DMS114 treated with DMSO at 0.1 percent for 48 hours (cell line): ENCODE data around the gene HSF2.
"Not testable (repeated sequence)": the region's sequence is repeated elsewhere in the genome, so short reads cannot be mapped to it uniquely, and the experiment has no call there.

Source experiments
- DNase-seq: peaks from one replicate; lab custom pipeline; 2025; ENCODE audit not compliant: unreplicated experiment; lab: John Stamatoyannopoulos, UW

HSF2 gene

DNA sequence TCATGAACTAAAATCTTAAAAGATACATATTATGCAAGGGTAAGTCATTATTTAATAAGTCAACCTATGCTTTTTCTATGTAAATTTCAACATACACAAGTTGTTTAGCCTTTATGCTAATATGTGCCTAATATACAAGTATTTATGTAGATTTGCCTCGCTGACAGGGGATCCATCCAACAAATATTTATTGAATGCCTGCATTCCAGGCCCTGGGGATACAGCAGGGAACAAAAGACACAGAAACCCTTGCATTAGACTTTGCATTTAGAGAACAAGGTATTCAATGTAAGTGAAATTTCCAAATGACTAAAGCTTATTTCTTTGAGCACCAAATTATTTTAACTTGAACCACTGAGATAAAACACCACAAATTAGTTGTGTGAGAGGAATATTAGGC is 53.1 kb downstream of the HSF2 start:
- no peak for DNase-seq

DNA sequence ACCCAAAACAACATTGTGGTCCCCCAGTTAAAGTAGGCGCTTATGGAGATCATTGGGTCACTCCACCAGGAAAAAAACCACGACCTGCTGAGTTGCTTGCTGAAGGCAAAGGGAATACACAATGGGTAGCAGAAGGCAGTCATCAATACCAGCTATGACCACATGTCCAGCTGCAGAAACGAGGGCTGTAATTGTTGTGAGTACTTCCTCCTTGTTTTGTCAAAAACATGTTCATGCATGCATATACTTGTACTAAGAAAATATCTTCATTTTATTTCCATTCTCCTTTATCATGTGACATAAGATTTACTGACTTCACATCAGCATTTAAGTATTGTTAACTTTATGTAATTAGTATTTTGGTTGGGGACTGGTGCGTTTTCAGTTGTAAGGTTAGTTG is 55.2 kb downstream of the HSF2 start:
- no peak for DNase-seq

DNA sequence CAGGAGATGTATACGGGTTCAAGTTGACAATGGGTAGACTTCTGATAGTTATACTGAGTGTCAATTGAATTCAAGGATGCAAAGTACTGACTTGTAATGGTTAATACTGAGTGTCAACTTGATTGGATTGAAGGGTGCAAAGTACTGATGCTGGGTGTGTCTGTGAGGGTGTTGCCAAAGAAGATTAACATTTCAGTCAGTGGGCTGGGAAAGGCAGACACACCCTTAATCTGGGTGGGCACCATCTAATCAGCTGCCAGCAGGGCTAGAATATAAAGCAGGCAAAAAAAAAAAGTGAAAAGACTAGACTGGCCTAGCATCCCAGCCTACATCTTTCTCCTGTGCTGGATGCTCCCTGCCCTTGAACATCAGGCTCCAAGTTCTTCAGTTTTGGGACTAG is 55.7 kb downstream of the HSF2 start:
- DNase-seq: not testable (repeated sequence)

DNA sequence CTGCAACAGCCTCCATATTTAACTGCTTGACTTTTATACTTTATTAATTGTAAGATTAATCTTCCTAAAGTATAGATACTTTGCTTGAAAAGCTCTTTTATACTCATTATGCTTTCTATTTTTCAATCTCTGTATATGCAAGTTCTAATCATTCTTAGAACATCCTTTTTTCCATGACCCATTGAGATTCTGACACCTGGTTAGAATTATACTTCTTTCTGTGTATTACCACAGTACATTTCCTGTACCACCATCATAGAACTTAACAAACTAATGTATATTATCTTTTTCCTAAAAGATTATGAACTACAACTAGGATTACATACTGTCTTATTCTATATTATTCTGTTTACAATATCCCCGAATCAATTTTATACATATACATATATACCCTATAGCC is 58.6 kb downstream of the HSF2 start:
- DNase-seq: no peak

DNA sequence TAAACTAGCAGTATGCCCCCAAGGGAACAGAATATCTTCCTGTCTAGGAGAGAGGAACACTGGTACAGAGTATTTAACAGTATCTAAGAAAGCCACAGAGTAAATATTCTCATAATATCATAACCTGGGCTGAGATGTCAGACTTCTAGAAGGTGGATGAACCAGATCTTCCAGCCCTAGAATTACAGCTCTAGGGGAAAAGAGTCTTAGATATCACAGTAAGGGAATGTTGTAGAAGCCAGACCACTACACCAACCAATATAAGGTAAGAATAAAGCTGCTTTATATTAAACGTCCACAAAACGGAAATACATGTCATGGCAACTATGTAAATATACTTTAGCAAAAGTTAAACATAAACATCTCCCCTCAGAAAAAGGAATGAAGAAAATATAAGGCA is 59.8 kb downstream of the HSF2 start:
- DNase-seq: no peak

DNA sequence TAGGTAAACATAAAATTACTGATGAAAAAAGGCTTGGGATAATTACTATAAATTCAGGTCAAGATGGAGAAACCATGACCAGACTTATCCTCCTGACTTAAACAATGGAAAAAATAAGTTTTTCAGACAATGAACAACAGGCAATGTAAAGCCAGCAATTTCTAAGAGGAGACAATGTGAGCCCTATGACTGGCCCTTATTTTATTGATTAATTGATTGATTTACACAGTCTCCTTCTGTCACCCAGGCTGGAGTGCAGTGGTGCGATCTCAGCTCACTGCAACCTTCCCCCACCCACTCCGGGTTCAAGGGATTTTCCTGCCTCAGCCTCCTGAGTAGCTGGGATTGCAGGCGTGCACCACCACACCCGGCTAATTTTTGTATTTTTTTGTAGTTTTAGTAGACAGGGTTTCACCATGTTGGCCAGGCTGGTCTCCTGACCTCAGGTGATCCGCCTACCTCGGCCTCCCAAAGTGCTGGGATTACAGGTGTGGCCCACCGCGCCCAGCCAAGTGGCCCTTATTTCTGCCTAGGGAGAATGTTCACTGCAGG is 60.5 kb downstream of the HSF2 start:
- not testable (repeated sequence) for DNase-seq

DNA sequence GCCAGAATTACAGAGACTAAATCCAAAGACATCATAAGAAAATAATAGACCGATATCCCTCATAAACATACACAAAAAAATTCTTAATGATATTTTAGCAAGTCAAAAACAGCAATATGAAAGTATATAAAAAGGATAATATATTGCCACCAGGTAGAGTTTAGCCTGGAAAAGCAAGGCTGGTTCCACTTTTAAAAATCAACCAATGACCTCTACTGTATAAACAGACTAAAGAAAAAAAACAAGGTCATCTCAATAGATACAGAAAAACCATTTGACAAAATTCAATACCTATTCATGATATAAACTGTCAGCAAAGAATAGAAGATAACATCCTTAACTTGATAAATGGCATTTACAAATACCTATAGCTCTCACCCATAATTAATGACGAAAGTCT is 62.4 kb downstream of the HSF2 start:
- no peak for DNase-seq

DNA sequence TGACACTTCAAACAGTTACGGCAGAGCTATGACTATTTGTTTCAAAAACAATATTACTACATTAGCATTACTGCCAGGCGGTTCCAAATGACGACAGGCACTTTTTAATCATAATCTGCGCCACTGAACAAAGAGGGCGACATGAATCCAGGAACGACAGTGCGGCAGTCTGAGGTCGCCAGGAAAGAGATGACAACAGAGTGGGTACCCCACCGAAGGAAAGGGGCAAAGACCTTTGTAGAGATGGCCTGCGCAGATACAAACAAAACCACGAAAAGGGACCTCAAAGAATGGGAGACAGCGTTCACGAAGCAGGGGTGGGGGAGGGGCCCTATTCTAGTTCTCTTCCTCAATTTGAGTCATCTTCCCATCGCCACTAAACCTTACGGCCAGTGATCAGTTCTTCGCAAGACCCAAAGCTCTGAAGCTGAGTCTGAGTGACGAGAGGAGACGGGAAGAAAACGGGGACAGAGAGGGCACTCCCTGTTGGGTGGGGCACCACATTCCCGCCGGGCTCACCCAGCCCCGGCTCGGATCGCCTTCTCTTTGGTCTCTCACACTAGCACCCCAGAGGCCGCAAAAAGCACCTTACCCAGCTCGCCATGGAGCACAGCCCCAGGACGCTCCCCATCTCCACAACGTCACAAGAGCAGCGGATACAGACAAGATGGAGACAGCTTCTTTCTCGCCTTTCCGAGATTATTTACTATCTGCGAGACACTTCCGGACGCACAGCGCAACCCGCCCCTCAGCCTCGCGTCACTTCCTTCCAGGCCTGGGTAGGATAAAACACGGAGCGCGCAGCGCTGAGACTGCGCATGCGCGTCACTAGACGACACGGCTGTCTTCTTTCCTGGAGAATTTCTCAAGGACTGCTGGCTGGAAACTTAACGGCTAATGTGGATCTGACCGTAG is 71.9 kb downstream of the HSF2 start, which contains the start of gene SERINC1:
Gene SERINC1 (minus strand): TSS at position 701 of the 915 bp plus-strand sequence. CDS start 70 bp downstream, at position 631.
- peak; percentile 90 for DNase-seq

DNA sequence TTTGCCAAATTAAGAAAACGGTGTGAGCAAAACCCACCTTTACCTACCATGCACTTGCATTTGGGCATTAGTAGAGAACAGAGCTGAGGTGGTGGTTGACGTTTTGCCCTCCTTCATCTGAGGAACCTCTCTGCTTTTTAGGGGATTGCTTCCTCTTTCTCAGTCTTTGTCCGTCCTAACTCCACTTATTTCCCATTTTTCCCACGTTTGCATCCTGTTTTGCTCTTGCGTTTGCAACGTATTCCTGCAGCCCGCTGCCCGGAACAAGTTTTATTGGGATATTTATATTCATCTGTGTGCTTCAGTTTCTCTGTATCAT is 72.5 kb downstream of the HSF2 start:
- DNase-seq: no peak

DNA sequence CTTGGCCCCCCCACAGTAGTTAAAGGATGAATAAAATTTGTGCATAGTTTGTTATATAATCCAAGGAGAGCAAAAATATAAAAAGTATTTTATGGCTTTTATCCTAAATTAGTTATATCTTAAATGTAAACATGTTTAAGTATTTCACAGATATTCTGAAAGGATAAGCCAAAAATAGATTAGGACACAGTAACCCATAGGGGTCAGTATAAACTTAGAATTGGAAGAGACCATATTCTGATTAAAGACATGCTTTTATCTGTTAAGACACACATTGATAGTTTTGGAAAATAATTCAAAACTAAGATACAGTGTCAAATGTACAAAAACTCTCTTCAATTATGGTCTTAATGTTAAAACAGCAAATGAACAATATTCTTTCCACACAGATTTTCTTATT is 76.7 kb downstream of the HSF2 start:
- DNase-seq: peak; percentile 55

DNA sequence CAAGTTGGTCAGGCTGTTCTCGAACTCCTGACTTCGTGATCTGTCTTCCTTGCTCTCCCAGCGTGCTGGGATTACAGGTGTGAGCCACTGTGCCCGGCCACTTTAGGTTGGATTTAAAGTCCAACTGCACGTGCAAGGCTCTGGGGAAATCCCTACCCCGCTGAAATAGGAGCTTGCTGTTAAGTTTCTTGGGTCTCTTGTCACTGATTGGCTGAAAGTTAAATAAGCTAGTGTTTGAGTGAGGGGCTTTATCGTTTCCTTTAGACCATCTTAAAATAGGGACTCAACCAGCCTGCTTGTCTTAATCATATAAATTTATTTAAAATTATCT is 83.3 kb downstream of the HSF2 start:
- DNase-seq: no peak
